Left ventricle myocardium superior (tissue), 1 donor: Measurements from ENCODE around the gene OR52N1. TPM values are rescaled to one million over a fixed set of nuclear protein-coding genes. Genes with fewer than 3 reads are reported as not detected.

Experiments used
- ATAC-seq: fragments of 200-7000 bp; cut with Tn5 transposase; one replicate; pipeline ENCODE4 v1.9.1; 2020; ENCODE audit warnings: mild to moderate bottlenecking, moderate library complexity
- DNase-seq: peaks from one replicate; pipeline ENCODE4 v3.0.0-alpha.2; 2020
- intact Hi-C: fragments of 100-400 bp; cut with micrococcal nuclease; formaldehyde crosslinking; loops from one replicate; pipeline ENCODE4 v1.11.0; 2022
- total RNA-seq: library from RNA; stranded (reverse); fragmentation: NEBNext Ultra II Directional; extraction: Animal tissue kit (Norgen Biotek cat#: 25700); gene quantifications from one replicate; pipeline ENCODE4 v1.2.1, GENCODE V29; 2021
- donor health status: DM: no; HTN: yes; CAD: no; lungs with severe emphysema.

OR52N1 gene
- total RNA-seq, 1 donor from 2014 or later = not detected

DNA sequence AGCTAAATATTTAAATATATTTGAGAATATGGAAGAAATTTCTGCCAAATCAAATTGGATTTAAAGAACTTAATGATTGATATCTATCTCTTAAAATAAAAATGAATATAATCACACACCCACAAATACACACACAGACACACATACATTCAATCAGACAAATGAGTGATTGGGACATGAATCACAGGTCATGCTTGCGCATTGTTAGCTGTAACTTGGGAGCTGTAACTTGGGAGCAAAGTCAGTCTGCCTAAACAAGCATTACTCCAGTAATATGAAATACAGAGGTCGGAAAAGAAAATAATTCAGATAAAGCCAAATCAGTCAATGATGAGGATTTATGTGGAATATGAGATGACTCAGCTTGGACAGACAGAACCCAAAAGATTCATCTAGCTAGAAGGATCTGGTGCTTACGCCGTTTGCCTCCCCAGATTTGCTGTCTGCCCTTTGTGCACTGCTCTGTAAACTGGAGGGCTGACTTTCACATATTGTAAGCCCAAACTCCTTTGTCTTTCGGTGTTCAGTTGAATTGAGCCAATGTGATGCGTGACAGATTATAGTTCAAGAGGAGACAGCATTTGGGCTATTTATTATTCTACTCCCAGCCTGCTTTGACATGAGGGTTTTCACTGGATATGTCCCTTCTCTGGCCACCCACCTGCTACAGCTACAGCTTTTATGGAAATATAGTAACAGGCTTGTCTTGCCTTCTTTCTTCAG is 53.2 kb downstream of the OR52N1 start:
- no peak for DNase-seq
- intact Hi-C loops = no loop called here
- no peak for ATAC-seq

DNA sequence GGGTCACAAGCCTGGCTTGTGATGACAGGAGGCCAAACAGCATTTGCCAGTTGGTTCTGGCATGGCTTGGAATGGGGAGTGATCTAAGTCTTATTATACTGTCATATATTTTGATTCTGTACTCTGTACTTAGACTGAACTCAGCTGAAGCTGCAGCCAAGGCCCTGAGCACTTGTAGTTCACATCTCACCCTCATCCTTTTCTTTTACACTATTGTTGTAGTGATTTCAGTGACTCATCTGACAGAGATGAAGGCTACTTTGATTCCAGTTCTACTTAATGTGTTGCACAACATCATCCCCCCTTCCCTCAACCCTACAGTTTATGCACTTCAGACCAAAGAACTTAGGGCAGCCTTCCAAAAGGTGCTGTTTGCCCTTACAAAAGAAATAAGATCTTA is 54.0 kb downstream of the OR52N1 start:
- DNase-seq (no peak), ATAC-seq (no peak)
- intact Hi-C loops = no loop called here

Other genes starting within 250 kb of the OR52N1 start
- gene OR52H1, start 242.7 kb downstream of the OR52N1 start, total RNA-seq = not detected
- gene OR52B6, start 210.4 kb downstream of the OR52N1 start, total RNA-seq = not detected
- 1.5 TPM for gene TRIM6, start 194.6 kb downstream of the OR52N1 start, total RNA-seq
- gene TRIM34, start 166.3 kb downstream of the OR52N1 start, total RNA-seq = 1.6 TPM
- 6.8 TPM for gene TRIM5, start 106.2 kb downstream of the OR52N1 start, total RNA-seq
- 19.2 TPM for gene TRIM22, start 101.5 kb downstream of the OR52N1 start, total RNA-seq
- gene OR56B1, start 54.8 kb downstream of the OR52N1 start, total RNA-seq = not detected
- not detected for gene OR52N4, start 37.0 kb downstream of the OR52N1 start, total RNA-seq
- gene OR52N5, start 7.9 kb downstream of the OR52N1 start, total RNA-seq = not detected
- gene OR52N2, start 17.7 kb upstream of the OR52N1 start, total RNA-seq = not detected
- not detected for gene OR52E6, start 50.6 kb upstream of the OR52N1 start, total RNA-seq
- not detected for gene OR52E8, start 66.4 kb upstream of the OR52N1 start, total RNA-seq
- gene OR52E4, start 89.4 kb upstream of the OR52N1 start, total RNA-seq = not detected
- gene OR52E5, start 101.9 kb upstream of the OR52N1 start, total RNA-seq = not detected
- gene OR56A3, start 151.0 kb upstream of the OR52N1 start, total RNA-seq = not detected
- not detected for gene OR56A5, start 177.2 kb upstream of the OR52N1 start, total RNA-seq
- gene OR52L1, start 195.7 kb upstream of the OR52N1 start, total RNA-seq = not detected
- not detected for gene OR56A4, start 215.7 kb upstream of the OR52N1 start, total RNA-seq
- gene OR56A1, start 239.5 kb upstream of the OR52N1 start, total RNA-seq = not detected